Omental fat pad (tissue), 4 donors: ENCODE results near the gene ZDHHC12. TPM values are rescaled to one million over a fixed set of nuclear protein-coding genes. Genes with fewer than 3 reads are reported as not detected.

Source experiments
- ATAC-seq: fragments of 150-250 bp; one replicate; pipeline ENCODE4 v1.9.1; 2016; ENCODE audit warnings: mild to moderate bottlenecking, moderate library complexity; ENCODE audit not compliant: low FRiP score
- DNase-seq: peaks from one replicate; pipeline ENCODE4 v3.0.0-alpha.2; 2019; ENCODE audit warnings: low spot score
- CTCF ChIP-seq, 3 donors: fragments of 450-650 bp; IDR thresholded peaks; one replicate each; pipeline ENCODE4 v1.5.1; 2016 to 2017; ENCODE audit warnings: antibody characterized with exemption in 3 of 3, mild to moderate bottlenecking in 3 of 3, moderate library complexity in 2 of 3
- total RNA-seq, 4 donors: library from RNA; depleted of rRNA; stranded (reverse); fragments of >200 nt; gene quantifications; one replicate each; pipeline ENCODE4 v1.1.0, GENCODE V29; 2016

The ZDHHC12 gene
- total RNA-seq, 4 donors from 2014 or later = 23.6 to 40.6 (median 30.8) TPM

DNA sequence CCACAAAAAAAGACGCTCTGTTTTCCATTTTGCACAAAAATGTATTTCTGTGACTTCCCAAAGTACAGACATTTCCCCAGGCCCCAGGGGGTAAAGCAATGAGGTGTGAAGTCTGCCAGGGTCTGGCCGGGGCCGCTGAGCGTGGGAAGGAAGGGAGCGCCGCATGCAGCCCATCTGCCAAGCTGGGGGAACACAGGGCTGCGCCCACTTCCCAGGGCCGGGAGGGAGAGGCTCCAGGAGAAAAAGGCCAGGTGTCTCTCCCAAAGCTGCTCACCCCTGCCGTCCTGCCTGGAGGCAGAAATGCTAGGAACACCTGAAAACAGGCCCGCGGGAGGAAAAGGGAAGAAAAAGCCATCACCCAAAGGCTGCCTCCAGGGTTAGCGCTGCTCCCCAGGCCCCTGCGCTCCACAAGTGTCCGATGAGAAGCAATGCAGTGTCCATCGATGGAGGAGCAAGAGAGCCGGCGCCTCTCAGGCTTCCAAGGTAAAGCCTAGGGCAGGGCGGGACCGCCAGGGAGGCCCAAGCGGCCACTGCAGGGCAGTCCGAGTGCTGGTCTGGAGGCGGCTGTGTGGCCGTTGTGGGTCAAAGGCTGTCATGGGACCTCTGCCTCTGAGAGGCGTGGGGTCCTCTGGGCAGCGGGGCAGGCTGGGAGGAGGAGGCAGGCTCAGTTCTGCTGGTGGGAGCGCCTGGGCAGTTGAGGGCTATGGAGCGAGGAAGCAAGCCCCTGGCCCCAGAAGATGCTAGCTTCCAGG is 6.0 kb upstream of the ZDHHC12 start:
- ATAC-seq = no peak
- no peak for DNase-seq

DNA sequence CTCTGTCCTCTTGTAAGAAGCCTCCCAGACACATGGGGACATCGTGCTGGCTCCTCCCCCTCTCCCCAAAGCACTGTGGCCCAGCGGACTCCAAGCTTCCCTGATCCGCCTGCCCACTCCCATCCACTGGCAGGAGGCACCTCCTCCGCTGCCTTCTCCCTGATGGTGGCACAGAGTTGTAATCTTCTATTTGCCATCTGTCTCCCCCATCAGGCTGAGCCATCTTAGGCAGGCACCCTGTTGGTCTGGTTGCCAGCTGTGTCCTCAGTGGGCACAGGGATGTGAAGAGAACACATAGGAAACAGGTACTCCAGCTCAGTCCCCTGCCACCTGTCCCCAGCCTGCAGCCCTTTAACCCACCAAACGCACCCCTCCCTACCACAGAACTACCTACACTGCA is 5.4 kb upstream of the ZDHHC12 start:
- DNase-seq = no peak
- ATAC-seq = no peak
- no peak for TF ChIP-seq CTCF (IDR thresholded peaks at IDR 0.05)

More for the DNA sequence above, 6.0 kb upstream of the ZDHHC12 start:
- no peak for TF ChIP-seq CTCF (IDR thresholded peaks at IDR 0.05)

GRCh38 chr9:128728298-128728697 is 4.4 kb upstream of the ZDHHC12 start:
- ATAC-seq (no peak), DNase-seq (no peak)
- TF ChIP-seq CTCF (IDR thresholded peaks at IDR 0.05) = no peak

DNA sequence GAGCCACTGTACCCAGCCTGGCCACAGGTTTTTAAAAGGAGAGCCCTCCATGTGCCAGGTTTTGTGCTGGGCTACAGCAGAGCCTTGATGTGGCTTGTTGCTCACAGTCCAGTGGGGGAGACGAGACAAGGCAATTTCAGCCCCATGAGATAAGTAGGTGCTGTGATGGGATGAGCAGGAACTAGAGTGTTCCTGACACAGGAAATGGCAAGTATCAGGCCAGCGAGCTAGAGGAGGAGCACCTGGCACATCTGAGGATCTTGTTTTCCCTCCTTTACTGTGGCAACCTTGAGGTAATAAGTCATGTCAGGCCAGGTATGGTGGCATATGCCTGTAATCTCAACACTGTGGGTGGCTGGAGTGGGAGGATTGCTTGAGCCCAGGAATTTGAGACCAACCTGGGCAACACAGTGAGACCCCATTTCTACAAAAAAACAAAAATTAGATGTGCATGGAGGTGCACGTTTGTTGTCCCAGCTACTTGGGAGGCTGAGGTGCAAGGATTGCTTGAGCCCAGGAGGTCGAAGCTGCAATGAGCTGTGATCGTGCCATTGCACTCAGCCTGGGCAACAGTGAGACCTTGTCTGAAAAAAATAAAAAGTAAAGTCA is 3.8 kb upstream of the ZDHHC12 start:
- DNase-seq = no peak
- no peak for ATAC-seq
- TF ChIP-seq CTCF (IDR thresholded peaks at IDR 0.05) = no peak

- DNase-seq (no peak), ATAC-seq (no peak)
- no peak for TF ChIP-seq CTCF (IDR thresholded peaks at IDR 0.05)
Measured at GRCh38 chr9:128724744-128725211, 851 bp upstream of the ZDHHC12 start.

- TF ChIP-seq CTCF (IDR thresholded peaks at IDR 0.05) = no peak
- ATAC-seq = no peak
- DNase-seq = no peak
Measured at GRCh38 chr9:128723352-128723865, 518 bp downstream of the ZDHHC12 start.
